Activated naive CD4-positive, alpha-beta T cell treated with Interleukin-2 at 50 U/mL for 16 hours (primary cell): ENCODE results near the gene BDH1.

Experiments
- DNase-seq: peaks from one replicate; pipeline ENCODE4 v3.0.0-alpha.2; 2020

The BDH1 gene

DNA sequence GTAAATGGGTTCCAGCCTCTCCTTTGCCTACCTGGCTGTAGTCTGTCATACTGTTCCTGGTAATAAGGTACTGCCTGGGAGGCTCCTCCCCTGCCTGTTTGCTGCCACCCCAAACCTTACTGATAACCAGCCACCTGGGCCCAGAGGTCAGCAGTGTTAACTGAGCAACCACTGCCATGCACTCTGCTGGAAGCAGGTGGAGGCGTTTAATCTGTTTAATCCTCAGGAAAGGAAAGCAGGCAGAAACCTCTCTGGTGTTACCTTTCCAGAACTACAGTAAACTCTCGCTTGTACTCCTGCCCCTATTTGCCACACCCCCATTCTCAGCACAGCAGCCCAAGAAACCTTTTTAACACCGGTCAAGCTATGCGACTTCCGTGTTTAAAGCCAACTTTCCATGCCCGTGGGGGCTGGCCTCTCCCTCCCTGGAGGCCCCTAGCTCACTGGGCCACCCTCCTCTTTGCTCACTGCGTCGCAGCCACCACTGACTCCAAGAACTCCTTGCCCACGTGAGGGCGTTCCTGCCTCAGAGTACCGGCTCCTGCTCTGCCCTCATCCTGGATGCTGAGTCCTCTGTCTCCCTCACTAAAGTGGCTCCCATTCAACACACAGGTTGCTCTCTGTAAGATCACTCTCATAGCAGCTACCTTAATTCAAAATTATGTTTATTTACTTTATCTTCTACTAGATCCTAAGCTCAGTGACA is 8.3 kb downstream of the BDH1 start:
- DNase-seq = no peak

DNA sequence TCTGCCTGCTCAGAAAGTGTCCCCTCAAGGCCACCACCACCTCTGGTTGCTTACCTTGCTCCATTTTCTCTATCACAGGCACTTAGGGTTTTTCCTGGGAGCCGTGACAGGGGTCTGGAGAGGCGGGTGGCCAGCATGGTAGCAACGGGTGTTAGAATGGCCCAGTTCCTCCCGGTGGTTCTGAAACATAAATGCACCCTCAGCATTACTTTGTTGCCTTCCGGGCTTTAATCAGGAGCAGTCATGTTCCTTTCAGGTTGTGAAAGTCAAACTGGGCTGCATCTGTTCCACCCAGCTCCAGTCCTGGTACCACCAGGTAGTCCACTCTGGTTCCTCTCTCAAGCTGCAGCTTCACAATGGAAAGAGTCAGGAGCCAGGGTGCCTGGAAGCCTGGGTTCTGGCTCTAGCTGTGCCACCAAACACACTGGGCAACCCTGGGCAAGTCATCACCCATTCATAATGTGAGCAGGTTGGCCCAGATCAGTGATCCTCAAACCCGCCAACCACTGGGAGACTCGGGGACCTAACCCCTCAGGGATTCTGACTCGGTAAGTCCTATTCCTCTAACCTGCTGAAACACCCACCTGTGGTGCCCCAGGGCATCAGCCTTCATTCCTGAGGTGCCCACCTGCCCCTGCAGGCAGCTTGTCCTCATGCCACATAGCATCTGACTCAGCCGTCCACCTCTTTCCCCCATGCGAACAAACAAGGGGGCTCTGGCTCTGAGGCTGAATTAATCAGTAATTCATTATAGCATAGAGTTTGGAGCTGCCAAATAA is 9.3 kb downstream of the BDH1 start:
- no peak for DNase-seq

DNA sequence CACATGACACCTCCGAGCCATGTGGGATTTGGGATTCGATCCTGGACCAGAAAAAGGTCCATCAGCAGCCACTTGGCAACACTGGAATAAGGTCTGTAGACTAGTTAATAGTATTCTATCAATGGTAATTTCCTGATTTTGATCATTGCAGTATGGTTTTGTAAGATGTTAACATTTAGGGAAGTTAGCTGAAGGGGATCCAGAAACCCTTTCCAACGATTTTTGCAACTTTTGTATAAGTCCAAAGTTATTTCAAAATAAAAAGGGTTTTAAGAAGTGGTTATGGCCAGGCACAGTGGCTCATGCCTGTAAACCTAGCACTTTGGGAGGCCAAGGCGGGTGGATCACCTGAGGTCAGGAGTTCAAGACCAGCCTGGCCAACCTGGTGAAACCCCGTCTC is 10.2 kb downstream of the BDH1 start:
- DNase-seq = no peak

DNA sequence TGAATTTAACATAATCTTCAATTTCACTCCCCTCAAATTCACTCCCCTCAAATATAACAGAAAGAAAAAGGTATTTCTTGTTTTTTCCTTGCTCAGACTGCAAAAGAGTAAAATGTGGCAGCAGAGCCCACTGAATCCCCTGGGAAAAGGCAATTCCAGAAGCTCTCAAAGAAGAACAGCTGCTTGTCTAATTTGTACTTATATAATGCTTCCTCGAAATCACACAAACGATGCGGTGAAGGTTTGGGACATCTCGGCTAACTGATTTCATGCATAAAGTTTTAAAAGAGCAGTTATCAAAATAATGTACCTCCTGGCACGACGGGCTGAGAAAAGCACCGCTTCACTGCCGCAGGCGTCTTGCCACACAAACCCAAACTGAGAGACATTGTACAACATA is 10.7 kb downstream of the BDH1 start:
- DNase-seq = no peak

DNA sequence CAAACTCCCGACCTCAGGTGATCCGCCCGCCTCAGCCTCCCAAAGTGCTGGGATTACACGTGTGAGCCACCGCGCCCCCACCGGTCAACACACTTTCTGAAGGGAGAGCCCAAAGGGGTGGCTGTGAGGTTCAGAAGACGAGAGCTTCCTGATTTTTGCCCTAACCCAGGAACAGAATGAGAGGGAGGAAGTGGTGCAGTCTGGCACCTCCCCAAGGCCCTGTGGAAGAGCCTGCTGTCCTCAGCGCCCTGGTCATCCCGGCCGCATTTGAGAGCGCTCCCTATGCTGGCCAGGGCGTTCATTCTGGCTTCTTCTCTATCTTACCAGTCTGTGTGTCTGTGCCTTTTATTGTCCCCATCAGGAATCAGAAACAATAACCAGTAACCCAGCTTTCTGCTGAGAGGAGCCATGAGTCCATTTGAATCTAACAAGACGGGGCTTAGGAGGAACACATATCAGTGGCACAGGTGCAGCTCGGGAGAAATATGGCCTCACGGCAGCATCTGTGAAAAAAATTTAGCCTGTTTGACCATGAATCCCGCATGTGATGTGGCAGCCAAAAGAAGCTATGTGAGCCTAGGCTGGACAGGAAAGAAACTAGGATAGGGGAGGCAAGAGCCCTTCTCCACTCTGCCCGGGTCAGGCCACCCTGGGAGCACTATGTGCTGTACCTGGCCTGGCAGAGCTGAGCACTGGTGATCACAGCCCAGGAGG is 12.9 kb downstream of the BDH1 start:
- no peak for DNase-seq

DNA sequence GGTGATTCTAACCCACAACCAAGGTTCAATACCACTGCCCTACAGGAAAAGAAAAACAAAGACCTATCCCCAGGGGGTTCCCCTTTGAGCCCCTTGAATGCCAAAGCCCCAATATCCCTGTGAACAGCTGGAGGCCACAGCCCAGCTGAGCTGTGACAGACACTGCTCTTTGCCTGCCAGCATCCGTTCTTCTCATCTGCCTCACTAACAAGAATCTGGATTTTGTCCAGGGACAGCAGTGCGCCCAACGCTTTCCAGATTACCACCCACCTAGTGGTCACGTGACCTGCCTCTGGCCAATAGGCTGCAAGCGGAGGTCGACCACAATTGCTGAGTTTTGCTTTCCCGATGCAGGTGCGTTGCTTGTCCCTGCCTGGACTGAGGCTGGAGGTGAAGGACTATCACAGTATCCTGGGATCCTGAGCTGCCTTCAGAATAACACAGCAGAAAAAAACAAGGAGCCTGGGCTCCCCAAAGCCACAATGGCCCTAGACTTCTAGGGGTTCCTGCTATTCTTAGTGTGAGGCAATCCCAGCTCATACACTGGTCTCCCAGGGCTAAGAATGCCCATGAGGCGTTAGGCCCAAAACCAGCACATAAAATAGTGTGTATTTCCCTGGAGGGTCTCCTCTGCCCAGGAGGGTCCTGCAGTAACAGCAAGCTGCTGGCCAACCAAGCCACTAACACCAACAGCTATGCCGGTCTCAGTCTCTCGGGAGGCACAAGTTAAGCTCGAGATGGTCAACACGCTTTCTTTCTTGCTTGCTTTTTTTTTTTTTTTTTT is 13.8 kb downstream of the BDH1 start:
- no peak for DNase-seq

DNA sequence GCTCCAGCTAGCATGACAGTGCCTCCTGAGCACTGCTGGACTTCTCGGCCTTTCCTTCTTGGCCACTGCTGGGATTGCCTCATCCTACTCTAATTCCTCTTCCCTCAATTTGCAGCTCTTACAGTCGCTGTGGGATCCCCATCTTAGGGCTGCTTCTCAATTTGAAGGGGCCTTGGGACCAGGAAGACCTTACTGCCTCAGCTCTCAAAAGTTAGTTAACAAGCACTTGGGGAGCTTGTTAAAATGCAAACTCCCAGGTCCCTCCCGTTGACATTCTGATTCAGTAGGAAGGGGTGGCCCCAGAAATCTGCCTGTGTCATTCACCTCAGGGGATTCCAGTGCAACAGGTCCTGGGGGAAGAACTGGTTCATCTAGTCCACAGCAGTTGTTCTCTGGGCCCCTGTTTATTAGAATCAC is 14.8 kb downstream of the BDH1 start:
- DNase-seq = no peak

DNA sequence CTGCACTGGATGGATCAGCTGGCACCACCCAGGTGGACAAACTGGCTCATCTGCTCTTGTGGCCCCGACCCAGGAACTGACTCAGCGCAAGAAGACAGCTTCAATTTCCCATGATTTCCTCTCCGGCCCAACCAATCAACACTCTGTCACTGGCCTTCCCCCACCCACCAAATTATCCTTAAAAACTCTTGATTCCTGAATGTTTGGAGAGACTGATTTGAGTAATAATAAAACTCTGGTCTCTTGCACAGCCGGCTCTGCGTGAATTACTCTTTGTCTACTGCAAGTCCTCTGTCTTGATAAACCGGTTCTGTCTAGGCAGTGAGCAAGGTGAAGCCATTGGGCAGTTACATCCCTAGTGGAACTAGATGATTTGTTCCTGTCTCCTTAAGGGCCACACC is 16.1 kb downstream of the BDH1 start:
- no peak for DNase-seq

DNA sequence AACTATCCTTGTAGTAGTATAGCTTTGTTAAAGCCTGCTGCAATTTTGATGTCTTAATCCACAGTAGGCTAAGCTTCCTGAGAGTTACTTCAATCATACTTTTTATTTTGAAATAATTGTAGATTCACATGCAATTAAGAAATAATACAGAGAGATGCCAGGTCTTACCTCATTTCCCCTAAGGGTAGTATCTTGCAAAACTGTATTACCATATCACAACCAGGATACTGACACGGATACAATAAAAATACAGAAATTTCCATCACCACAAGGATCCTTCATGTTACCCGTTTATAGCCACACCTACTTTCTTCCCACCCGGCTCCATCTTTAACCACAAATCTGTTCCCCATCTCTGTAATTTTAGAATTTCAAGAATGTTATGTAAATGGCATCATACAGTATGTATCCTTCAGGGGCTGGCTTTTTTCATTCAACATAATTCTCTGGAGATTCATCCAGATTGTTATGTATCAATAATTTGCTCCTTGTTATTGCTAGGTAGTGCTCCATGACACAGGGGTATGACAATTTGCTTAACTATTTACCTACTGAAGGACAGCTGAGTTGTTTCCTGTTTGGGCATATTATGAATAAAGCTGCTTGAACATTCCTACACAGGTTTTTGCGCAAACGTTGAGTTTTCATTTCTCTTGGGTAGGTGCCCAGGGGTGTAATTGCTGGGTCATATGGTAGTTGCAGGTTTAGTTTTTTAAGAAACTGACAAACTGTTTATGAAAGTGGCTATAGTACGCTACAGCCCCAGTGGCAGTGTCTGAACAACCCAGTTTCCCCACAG is 21.6 kb downstream of the BDH1 start:
- no peak for DNase-seq

DNA sequence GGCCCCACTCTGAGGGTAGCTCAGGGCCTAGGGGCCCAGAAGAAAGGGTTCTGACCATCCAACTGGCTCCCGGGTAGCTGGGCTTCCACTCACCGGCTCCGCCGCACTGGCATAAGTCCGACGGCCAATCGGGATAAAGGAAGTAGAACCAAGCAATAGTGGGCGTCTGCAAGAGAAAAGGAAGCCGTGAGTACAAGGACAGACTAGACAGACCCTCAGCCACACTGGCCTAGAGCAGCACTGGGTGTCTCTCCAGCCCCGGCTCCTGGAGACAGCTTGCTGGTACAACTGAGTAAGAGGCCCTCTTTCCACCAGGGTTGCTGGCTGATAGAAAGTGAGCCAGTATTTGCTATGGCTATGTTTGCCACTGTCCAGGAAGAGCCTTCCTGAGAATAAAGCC is 22.4 kb downstream of the BDH1 start:
- no peak for DNase-seq

DNA sequence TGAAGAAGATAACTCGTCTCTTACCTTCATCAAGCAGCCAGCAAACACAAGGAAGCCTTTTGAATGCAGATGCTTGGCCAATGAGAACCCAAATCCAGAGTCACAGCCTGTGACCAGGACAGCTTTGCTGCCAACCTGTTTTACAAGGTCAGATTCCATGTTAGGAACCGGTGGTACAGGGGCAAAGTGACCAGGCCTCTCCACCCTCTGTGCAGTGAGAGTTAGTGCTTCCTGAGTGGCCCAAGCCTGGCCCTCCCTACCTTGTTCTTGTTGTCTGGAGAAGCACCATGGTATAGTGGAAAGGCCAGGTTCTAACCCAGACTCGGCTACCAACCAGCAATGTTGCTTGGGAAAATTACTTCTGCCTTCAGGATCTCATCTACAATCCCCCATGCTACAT is 23.4 kb downstream of the BDH1 start:
- no peak for DNase-seq

DNA sequence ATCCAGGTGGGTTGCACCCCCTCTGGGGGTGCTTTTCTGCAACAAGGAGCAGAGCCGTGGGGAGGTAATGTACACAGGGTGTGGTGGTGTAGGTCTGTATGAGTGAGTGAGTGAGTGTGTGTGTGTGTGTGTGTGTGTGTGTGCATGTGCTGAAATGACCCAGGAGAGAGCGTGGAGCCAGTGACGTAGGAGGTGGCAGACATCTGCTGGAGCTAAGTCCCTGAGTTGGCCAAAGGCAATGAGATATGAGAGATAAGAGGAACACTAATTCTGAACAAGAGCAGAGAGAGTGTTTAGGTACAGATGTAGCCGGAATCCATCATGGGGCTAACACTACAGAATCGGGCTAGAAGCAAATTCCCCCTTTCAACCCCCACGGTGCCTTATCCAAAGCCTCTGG is 27.6 kb downstream of the BDH1 start:
- DNase-seq = no peak

DNA sequence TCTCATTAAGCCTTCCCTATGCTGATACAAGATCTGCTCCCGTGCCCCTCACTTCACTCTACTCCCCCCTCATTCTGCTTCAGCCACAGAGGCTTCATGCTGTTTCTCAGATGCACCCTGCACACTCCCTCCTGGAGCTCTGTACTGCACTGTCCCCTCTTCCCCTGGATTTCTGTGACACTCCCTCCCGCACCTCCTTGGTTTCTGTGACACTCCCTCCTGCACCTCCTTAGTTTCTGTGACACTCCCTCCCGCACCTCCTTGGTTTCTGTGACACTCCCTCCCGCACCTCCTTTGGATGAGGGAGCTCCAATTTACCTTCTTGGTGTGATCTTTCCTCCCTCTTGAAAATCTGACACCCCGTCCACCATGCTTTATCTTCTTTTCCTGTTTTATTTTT is 28.2 kb downstream of the BDH1 start:
- DNase-seq = no peak

DNA sequence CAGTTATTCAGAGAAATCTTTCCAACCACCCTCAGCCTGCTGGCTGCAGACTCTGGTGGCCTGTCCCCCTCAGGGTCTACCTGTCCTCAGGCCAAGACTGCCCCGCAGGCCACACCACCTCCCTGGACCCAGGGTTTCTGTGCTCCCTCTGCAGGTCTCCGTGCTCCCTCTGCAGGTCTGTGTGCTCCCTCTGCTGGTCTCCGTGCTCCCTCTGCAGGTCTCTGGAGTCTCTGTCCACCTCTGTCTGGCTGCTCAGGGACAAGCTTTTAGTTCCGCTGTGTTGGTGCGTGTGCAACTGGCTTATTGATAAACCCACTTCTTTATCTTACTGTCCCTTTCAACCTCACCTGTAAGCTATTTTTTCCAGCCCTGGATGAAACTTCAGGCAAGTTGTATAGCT is 30.1 kb downstream of the BDH1 start:
- no peak for DNase-seq

DNA sequence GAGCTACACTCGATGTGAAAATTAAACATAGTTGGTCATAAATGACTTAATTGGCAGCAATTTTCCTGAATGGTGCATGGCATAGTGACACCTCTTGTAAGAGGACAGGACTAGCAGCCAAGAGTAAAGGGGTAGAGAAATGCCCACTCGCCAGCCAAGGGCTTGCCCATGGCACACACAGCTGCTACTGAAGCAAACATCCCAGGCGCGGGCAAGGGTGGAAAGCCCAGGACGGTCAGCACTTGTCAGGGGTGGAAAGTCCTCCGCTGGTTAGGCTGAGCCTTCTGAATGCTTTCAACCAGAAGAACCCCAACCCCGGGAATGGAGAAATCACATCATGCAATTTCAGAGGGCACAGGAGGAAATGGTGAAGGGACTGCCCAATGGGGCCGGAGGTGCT is 31.6 kb downstream of the BDH1 start:
- no peak for DNase-seq

DNA sequence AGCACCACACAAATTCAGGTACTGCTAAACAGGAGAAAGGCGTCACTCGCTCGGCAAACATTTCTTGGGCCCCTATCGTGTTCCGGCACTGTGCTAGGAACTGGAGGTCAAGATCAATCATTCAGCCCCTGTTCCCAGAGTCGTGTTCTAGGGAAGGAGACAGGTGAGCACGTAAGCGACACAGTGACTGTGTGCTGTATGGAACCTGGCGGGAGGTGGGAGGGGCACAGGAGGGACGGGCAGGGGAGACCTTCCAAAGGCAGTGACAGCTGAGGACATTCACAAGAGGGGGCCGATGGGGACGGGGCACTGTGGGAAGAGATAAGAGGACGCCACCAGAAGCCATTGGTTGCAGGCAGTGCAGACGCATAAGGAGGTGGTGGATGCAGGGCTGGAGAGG is 32.2 kb downstream of the BDH1 start:
- no peak for DNase-seq

DNA sequence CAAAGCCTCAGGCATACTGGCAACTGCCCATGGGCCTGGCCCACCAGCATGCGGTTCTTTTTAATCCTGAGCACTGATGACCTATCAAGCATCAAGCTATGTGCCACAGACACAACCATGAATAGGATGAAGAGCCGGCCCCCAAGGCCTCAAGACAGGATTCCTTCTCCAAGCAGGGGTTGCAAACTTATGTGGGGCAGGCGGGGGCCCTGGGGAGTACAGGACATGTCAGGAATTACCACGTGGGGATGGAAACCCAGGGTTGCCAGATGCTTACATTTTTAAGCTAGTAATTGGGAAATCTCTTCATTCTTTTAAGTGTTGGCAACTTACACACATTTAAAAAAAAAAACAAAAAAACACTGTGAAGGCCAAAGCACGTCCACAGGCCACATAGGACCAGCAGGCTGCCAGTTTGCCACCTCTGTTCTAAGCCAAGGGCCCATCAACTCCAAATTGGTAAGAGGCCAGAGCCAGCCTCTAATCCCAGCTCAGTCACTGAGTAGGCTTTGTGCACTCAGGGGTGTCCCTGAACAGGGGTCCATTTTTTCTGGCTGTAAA is 32.8 kb downstream of the BDH1 start:
- DNase-seq = no peak

DNA sequence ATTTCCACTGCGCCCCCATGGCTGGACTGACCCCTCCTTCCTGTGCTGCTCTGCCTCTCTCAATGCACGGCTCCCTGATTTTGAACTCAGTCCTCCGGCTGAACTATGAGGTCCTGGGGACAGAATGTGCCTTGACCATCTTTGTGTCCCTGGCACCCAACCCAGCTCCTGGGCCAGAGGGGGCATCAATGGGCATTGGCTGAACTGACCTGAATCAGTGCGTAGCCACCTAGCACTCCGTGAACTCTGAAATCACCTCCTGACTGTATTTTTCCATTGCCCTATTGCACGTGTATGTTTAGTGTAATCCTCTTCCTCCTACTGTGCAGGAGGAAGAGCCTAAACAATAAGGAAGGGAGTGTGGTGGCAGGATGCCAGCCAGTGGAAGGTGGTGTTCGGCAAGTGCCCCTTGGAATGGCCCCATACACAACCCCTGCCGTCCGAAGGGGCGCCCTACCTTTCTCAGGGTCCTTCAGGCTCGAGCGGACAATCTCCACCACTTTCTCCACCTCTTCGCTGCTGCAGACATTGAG is 33.5 kb downstream of the BDH1 start:
- DNase-seq = no peak

DNA sequence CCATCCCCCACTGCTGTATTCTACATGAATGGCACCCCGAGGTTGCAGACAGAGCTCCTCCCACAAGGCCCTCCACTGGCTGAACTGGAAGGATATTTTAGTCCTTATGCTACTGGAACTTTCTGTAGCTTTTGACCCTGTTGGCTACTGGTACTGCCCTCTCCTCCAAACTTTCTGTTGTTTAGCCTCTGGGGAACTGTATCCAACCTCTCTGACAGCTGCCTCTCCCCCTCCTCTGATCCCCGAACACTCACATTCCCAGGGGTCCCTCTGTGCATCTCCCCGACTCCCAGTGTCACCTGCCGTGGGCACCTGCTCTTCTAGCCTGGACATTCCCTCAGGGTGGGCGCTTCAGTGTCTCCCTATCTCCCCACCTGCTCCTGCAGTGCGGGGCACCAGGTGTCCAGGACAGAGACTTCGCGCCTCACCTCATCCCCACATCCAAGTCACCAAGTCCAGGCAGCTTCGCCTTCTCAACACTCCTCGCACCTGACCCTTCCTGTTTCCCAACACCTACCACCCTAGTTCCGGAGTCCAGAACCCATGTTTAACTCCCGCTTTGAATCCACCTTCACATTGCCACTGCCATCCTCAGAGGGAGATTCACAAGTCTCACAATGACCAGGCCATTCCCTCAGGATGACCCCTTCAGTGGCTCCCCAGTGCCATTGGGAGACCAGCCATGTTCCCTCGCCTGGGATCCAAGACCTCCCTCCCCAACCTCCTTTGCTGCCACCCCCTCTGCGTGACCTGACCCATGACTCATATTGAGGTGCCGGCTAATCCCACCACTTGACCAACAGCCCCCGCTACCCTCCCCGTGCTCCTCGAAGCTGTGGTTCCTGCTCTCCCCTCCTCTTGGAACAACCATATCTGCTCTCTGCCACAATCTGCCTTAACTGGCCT is 34.2 kb downstream of the BDH1 start:
- DNase-seq = no peak
